HL-60 (cell line): Measurements from ENCODE around the gene USH2A.

ENCODE experiments used
- DNase-seq, 2 experiments: peaks; one replicate each; pipeline ENCODE4 v3.0.0-alpha.2; 2010 to 2020; ENCODE audit warnings: low read depth in 1 of 2, low spot score in 1 of 2
- H3K27ac ChIP-seq: fragments of 250-450 bp; sonication (Bioruptor Pico); replicated peaks from 2 replicates; pipeline ENCODE4 v1.5.1; 2020; ENCODE audit warnings: mild to moderate bottlenecking, moderate library complexity
- H3K27me3 ChIP-seq: fragments of 250-450 bp; sonication (Bioruptor Pico); 2 replicates; pipeline ENCODE4 v1.5.1; 2021; ENCODE audit warnings: mild to moderate bottlenecking, moderate library complexity; ENCODE audit not compliant: insufficient read depth, poor library complexity, severe bottlenecking
- H3K4me3 ChIP-seq: replicated peaks from 2 replicates; pipeline ENCODE4 v1.5.1; 2011; ENCODE audit warnings: mild to moderate bottlenecking, control low read depth, low read length; ENCODE audit not compliant: insufficient read depth
- GABPA ChIP-seq: IDR thresholded peaks from 2 replicates; pipeline ENCODE4 v1.6.1; 2012; ENCODE audit warnings: low read depth
- POLR2AphosphoS5 ChIP-seq: IDR thresholded peaks from 2 replicates; pipeline ENCODE4 v1.6.1; 2012; ENCODE audit warnings: low read depth
- REST ChIP-seq: IDR thresholded peaks from 2 replicates; pipeline ENCODE4 v1.6.1; 2012; ENCODE audit warnings: low read depth; ENCODE audit not compliant: insufficient replicate concordance
- SPI1 ChIP-seq: IDR thresholded peaks from 2 replicates; pipeline ENCODE4 v1.6.1; 2012; ENCODE audit warnings: low read depth, mild to moderate bottlenecking, borderline replicate concordance
- TF ChIP-seq, protein P1 (sequence below): IDR thresholded peaks from one replicate; pipeline ENCODE4 v1.5.1; 2011; ENCODE audit warnings: low read length, control low read depth, inconsistent platforms; ENCODE audit not compliant: insufficient read depth

The USH2A gene

DNA sequence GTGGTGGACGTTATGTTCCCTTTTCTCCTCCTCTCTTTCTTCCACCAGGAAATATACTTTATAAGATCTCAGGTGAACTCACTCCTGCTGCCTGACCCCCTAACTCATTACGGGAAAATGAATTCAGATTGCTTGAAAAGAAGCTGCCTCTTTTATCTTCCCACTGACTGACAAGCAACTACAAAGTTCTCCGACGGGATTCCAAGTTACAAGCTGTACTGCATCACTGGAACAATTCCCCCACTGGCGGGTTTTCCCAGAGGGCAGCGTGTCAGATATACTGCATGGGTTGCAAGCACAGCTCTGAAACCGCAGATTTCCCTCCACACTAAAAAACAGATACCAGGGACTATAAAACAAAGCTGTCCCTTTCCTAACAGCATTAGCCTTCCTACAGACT lies 465.6 kb downstream of the USH2A start:
- no peak for DNase-seq

DNA sequence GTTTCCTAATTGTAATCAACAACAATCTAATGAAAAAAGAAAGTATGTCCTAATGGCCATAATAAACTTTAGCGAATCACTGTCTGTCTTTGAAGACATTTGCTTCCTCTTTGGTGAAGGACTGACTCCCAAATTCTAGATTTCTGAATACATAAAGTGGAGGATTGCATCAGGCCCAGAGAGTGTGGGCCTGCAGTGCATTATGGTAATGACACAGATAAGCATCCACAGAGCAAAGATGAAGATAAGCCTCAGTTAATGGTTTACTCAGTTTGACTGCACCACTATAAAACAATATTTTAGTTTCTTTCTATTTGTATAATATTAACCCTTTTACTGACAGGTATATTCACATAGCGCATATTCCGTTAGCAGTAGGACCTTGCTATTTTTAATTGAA lies 490.7 kb downstream of the USH2A start:
- Histone ChIP-seq H3K27me3 (no peaks in the 10 kb centered on the region), H3K4me3 (no peak overlapping the region), H3K27ac (no peak overlapping the region)
- TF ChIP-seq SPI1, result no peak
- TF ChIP-seq, protein P1, sequence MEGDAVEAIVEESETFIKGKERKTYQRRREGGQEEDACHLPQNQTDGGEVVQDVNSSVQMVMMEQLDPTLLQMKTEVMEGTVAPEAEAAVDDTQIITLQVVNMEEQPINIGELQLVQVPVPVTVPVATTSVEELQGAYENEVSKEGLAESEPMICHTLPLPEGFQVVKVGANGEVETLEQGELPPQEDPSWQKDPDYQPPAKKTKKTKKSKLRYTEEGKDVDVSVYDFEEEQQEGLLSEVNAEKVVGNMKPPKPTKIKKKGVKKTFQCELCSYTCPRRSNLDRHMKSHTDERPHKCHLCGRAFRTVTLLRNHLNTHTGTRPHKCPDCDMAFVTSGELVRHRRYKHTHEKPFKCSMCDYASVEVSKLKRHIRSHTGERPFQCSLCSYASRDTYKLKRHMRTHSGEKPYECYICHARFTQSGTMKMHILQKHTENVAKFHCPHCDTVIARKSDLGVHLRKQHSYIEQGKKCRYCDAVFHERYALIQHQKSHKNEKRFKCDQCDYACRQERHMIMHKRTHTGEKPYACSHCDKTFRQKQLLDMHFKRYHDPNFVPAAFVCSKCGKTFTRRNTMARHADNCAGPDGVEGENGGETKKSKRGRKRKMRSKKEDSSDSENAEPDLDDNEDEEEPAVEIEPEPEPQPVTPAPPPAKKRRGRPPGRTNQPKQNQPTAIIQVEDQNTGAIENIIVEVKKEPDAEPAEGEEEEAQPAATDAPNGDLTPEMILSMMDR, result no peak
- TF ChIP-seq GABPA, result no peak
- no peak for TF ChIP-seq REST
- no peak for TF ChIP-seq POLR2AphosphoS5
- DNase-seq, result no peak

More for the DNA sequence above, 465.6 kb downstream of the USH2A start:
- Histone ChIP-seq H3K27ac (no peak overlapping the region), H3K27me3 (no peaks in the 10 kb centered on the region), H3K4me3 (no peak overlapping the region)
- TF ChIP-seq SPI1, result no peak
- TF ChIP-seq, protein P1, result no peak
- no peak for TF ChIP-seq REST
- TF ChIP-seq POLR2AphosphoS5, result no peak
- no peak for TF ChIP-seq GABPA

DNA sequence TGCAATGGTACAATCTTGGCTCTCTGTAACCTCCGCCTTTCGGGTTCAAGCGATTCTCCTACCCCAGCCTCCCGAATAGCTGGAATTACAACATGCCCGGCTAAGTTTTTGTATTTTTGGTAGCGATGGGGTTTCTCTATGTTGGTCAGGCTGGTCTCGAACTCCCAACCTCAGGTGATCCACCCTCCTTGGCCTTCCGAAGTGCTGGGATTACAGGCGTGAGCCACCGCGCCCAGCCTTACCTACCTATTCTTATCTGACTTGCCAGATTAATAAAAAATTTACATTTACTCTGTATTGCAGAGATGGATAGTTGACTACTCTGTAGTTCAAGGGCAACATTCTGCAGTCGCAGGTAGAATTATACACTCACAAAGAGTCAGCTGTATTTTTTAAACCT lies 496.6 kb downstream of the USH2A start:
- Histone ChIP-seq H3K4me3 (no peak overlapping the region), H3K27ac (no peak overlapping the region), H3K27me3 (no peaks in the 10 kb centered on the region)
- TF ChIP-seq GABPA, result no peak
- no peak for TF ChIP-seq SPI1
- TF ChIP-seq, protein P1, result no peak
- TF ChIP-seq REST, result no peak
- TF ChIP-seq POLR2AphosphoS5, result no peak
- DNase-seq, result no peak
